Calu3 (cell line): ENCODE results near the gene KRTAP2-4. TPM values are rescaled to one million over a fixed set of nuclear protein-coding genes. Genes with fewer than 3 reads are reported as not detected.
"Not testable (repeated sequence)": the region's sequence is repeated elsewhere in the genome, so short reads cannot be mapped to it uniquely, and the experiment has no call there.

Source experiments
- Bru-seq: library from RNA; stranded (reverse); fragments of 400-500 nt; gene quantifications from one replicate; lab custom pipeline; 2021; lab: Mats Ljungman, UMichigan
- BruChase-seq, 2 experiments: library from RNA; stranded (reverse); fragments of 400-500 nt; gene quantifications; one replicate each; lab custom pipeline; 2021; lab: Mats Ljungman, UMichigan
- BruUV-seq: library from RNA; stranded (reverse); fragments of 400-500 nt; replicated peaks from 2 replicates; lab custom pipeline; 2021; lab: Mats Ljungman, UMichigan
- CTCF ChIA-PET: fragments of 300-600 bp; sonication (Branson Sonifier 250); formaldehyde crosslinking; loops from one replicate; lab custom pipeline; 2022; ENCODE audit warnings: antibody characterized with exemption; lab: Charles Lee
- DNase-seq: peaks from one replicate; pipeline ENCODE4 v3.0.0; 2022
- H3K27ac Mint-ChIP-seq: one replicate; pipeline ENCODE4 v1.8.0; 2022; ENCODE audit warnings: mixed read lengths; ENCODE audit not compliant: unreplicated experiment
- H3K27me3 Mint-ChIP-seq: one replicate; pipeline ENCODE4 v1.8.0; 2022; ENCODE audit warnings: mixed read lengths; ENCODE audit not compliant: unreplicated experiment
- H3K36me3 Mint-ChIP-seq: one replicate; pipeline ENCODE4 v1.8.0; 2022; ENCODE audit warnings: mild to moderate bottlenecking, moderate library complexity, mixed read lengths; ENCODE audit not compliant: insufficient read depth, unreplicated experiment
- H3K4me1 Mint-ChIP-seq: one replicate; pipeline ENCODE4 v1.8.0; 2022; ENCODE audit warnings: mild to moderate bottlenecking, low read depth, mixed read lengths; ENCODE audit not compliant: unreplicated experiment
- H3K4me3 Mint-ChIP-seq: one replicate; pipeline ENCODE4 v1.8.0; 2022; ENCODE audit warnings: mild to moderate bottlenecking, low read depth, moderate library complexity, mixed read lengths; ENCODE audit not compliant: unreplicated experiment
- H3K9me3 Mint-ChIP-seq: one replicate; pipeline ENCODE4 v1.8.0; 2022; ENCODE audit warnings: low read depth, mixed read lengths; ENCODE audit not compliant: unreplicated experiment
- intact Hi-C: fragments of 100-400 bp; cut with micrococcal nuclease; formaldehyde crosslinking; loops from one replicate; pipeline ENCODE4 v1.10.0; 2022; ENCODE audit not compliant: unreplicated experiment
- long read RNA-seq: library from polyadenylated mRNA; stranded (forward); transcript quantifications from one replicate; pipeline ENCODE4 v2.0.0, GENCODE V29; 2022
- total RNA-seq: library from RNA; stranded (reverse); gene quantifications from 2 replicates; pipeline ENCODE4 v1.2.3, GENCODE V29; 2022
- TF ChIP-seq, protein P1 (sequence below): fragments of 200-600 bp; IDR thresholded peaks from one replicate; pipeline ENCODE4 v1.8.0; 2022; ENCODE audit warnings: antibody characterized with exemption; ENCODE audit not compliant: unreplicated experiment

The KRTAP2-4 gene, protein sequence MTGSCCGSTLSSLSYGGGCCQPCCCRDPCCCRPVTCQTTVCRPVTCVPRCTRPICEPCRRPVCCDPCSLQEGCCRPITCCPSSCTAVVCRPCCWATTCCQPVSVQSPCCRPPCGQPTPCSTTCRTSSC
- not detected in 2 replicates for total RNA-seq
- Bru-seq, nascent RNA: not detected
- percentile 18 among the genes with signal in this experiment for BruChase-seq, experiment 1, labeled RNA remaining after a 6-hour chase
- BruChase-seq, experiment 2, labeled RNA remaining after a 2-hour chase: not detected
- long read RNA-seq: 0 reads

DNA sequence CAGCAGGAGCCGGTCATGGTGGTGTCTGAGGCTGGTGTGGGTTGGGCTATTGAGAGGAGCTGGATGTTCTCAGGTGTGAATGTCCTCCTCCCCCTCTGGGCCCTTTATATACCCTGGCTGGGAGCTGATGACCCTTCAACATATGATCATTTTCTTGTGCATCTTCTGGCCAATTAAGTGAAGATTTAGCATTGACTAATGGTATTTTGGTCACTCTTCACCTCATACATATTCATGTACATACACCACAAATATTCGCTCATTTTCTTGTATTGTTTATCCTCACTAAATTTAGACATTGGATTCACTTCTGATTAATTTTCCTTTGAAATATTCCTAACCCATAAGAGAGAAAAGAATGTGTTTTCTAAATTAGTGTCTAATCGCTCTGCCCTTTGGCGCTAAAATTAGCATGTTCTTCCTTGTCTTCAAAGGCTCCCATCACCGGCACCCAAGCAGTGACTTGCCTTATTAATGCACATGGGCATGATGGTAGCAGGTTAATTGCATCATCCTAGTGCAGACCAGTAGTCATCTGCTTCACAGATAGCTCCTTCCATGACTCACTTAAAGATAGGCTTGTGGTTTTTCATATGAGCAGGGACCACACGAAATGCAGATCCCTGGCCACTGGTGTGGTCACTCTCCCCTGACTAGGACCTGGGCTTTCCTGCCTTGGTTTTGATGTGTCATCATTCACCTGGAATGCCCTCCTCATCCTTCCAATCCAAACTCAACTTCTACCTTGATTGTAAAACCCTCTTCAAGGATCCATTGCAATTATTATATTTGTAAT is at the start of gene KRTAP2-4:
Gene KRTAP2-4 (minus strand): TSS at position 51 of the 796 bp plus-strand sequence. CDS start 34 bp downstream, at position 17.
- H3K27me3 Mint-ChIP-seq: no peaks in the 10 kb centered on the region
- H3K27ac Mint-ChIP-seq: peak within 1 kb of the TSS; percentile 25
- H3K36me3 Mint-ChIP-seq: peaks cover 4% of the 10 kb centered on the region
- intact Hi-C loops: no loop called here
- no peaks in the 10 kb centered on the region for H3K9me3 Mint-ChIP-seq
- H3K4me3 Mint-ChIP-seq: no peak within 1 kb of the TSS
- BruUV-seq: no TSS peak
- TF ChIP-seq, protein P1, sequence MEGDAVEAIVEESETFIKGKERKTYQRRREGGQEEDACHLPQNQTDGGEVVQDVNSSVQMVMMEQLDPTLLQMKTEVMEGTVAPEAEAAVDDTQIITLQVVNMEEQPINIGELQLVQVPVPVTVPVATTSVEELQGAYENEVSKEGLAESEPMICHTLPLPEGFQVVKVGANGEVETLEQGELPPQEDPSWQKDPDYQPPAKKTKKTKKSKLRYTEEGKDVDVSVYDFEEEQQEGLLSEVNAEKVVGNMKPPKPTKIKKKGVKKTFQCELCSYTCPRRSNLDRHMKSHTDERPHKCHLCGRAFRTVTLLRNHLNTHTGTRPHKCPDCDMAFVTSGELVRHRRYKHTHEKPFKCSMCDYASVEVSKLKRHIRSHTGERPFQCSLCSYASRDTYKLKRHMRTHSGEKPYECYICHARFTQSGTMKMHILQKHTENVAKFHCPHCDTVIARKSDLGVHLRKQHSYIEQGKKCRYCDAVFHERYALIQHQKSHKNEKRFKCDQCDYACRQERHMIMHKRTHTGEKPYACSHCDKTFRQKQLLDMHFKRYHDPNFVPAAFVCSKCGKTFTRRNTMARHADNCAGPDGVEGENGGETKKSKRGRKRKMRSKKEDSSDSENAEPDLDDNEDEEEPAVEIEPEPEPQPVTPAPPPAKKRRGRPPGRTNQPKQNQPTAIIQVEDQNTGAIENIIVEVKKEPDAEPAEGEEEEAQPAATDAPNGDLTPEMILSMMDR: no peak
- CTCF ChIA-PET: interaction anchor here (1.0 kb wide), 1 partner anchor 147 kb away, joined by 6 read pairs; no protein-coding TSS in a partner anchor
- DNase-seq: no peak
- peaks cover 39% of the 10 kb centered on the region for H3K4me1 Mint-ChIP-seq

DNA sequence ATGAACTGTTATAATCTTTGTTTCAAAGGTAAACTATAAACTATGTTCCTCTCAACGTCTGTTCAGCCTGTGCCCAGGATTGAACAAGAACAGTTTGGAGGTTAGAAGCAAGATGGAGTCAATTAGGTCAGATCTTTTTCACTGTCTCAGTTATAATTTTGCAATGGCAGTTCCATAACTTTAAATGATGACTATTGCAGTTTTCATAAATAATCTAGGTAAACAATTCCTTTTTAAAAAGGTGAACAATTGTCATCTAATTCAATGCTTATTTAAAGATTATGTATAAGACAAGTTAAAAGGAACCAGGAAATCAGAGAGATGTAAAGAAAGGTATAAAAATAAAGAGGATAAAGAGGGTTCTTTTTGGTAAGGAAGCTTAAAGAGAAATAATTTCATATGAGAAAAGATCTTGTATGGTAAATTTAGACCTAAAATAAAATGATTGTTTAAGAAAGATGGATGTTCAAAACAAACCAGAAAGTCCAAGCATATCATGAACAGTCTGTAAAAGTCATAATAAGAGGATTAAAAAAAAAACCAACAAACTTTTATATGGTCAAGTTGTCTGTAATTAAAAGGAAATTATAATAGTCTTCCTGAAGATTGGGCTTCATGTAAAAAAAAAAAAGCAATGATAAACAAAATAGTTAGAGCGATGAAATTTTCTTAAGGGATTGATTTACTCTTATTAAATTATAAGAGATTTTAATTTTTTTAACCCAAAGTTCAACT is 45.6 kb upstream of the KRTAP2-4 start:
- Mint-ChIP-seq H3K27ac (no peak overlapping the region), H3K4me3 (no peak overlapping the region)
- CTCF ChIA-PET: interaction anchor here (0.7 kb wide), 2 partner anchors 19 to 20 kb away, joined by 3 read pairs; no protein-coding TSS in a partner anchor

DNA sequence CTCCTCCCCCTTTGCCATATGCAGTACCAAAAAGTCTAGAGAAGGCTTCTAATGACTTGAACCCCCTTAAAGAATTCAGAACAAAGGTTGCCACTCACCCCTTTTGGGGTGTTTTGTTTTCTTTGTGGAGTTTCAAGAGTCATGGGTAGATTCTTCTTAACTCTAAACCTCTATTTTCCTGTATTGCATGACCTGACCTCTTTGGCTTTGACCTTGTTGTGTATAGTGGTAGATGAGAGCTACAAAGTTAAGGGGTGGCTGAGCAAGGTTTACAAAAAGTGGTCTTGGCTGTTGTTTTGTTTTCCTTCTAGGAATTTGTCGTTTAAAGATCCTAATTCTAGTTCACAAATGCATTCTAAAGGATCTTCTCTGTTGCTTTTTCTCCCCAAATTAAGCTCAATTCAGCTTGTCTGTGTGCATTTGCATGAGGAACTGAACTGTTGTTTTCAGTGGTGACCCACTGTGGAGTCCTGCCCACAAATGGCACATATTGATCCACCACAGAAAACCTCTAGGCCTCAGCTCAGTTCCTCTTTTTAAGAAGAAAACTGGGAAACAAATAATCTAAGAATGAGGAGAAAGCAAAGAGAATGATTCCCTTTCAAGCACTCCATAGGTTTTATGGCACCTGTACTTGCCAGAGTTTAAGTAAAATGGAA is 43.2 kb upstream of the KRTAP2-4 start:
- BruUV-seq, DNase-seq, H3K4me3 Mint-ChIP-seq, H3K27me3 Mint-ChIP-seq, H3K27ac Mint-ChIP-seq, H3K36me3 Mint-ChIP-seq, intact Hi-C loops: not testable (repeated sequence)
- CTCF ChIA-PET: interaction anchor here (0.6 kb wide), 2 partner anchors 153 to 220 kb away, joined by 3 read pairs; no protein-coding TSS in a partner anchor
- Mint-ChIP-seq H3K4me1 (peaks cover 25% of the 10 kb centered on the region), H3K9me3 (peaks cover 12% of the 10 kb centered on the region)

More for the DNA sequence above, 45.6 kb upstream of the KRTAP2-4 start:
- Mint-ChIP-seq H3K36me3 (no peaks in the 10 kb centered on the region), H3K9me3 (peaks cover 12% of the 10 kb centered on the region), H3K27me3 (no peaks in the 10 kb centered on the region), H3K4me1 (peaks cover 16% of the 10 kb centered on the region)
- no peak for DNase-seq
- TF ChIP-seq, protein P1: no peak
- BruUV-seq: no TSS peak
- intact Hi-C loops: no loop called here

DNA sequence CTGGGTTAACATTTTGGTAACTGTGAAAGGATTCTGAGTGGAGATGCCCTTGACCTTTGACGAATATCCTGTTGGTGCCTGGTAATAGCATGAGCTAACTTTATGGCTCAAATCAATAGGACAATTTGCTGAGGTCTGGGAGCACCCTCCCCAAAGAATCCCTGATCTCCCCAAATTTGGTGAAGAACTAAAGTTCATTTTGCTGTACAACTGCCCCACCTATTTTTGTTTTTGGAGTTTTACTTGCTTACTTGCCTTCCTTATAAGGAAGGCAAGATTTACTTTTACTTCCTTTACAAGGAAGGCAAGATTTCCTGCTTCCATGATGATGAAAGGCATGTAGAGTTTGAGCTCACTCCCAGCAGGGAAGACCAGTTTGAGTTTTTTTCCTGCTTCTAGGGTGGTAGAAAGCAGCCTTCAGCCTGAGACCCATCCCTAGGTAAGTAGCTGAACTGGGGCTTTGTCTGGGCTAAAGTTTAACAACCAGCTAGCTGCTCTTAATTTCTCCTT is 42.3 kb upstream of the KRTAP2-4 start:
- no peak overlapping the region for H3K4me3 Mint-ChIP-seq
- TF ChIP-seq, protein P1: no peak
- no TSS peak for BruUV-seq
- H3K27ac Mint-ChIP-seq: peak overlapping the region; percentile 22
- intact Hi-C loops: loop anchor here (1.0 kb wide), 1 partner anchor 21 kb away; no protein-coding TSS in a partner anchor
- no peaks in the 10 kb centered on the region for H3K36me3 Mint-ChIP-seq
- no peaks in the 10 kb centered on the region for H3K27me3 Mint-ChIP-seq
- CTCF ChIA-PET: interaction anchor here (0.6 kb wide), 1 partner anchor 152 kb away, joined by 3 read pairs; no protein-coding TSS in a partner anchor
- peaks cover 12% of the 10 kb centered on the region for H3K9me3 Mint-ChIP-seq
- peaks cover 33% of the 10 kb centered on the region for H3K4me1 Mint-ChIP-seq
- no peak for DNase-seq

DNA sequence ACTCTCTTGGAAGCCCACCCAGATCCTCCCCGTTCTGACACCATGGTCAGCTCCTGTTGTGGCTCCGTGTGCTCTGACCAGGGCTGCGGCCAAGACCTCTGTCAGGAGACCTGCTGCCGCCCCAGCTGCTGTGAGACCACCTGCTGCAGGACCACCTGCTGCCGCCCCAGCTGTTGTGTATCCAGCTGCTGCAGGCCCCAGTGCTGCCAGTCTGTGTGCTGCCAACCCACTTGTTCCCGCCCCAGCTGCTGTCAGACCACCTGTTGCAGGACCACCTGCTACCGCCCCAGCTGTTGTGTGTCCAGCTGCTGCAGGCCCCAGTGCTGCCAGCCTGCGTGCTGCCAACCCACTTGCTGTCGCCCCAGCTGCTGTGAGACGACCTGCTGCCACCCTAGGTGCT is 39.7 kb upstream of the KRTAP2-4 start, which contains the start of gene KRTAP4-9:
Gene KRTAP4-9 (plus strand): TSS at position 43 of the 400 bp plus-strand sequence. CDS start 0 bp downstream, at position 43.
- BruUV-seq, DNase-seq, H3K4me3 Mint-ChIP-seq, intact Hi-C loops, H3K36me3 Mint-ChIP-seq, CTCF ChIA-PET, H3K27me3 Mint-ChIP-seq, H3K9me3 Mint-ChIP-seq: not testable (repeated sequence)
- peak within 1 kb of the TSS; percentile 30 for H3K27ac Mint-ChIP-seq
- peaks cover 41% of the 10 kb centered on the region for H3K4me1 Mint-ChIP-seq

DNA sequence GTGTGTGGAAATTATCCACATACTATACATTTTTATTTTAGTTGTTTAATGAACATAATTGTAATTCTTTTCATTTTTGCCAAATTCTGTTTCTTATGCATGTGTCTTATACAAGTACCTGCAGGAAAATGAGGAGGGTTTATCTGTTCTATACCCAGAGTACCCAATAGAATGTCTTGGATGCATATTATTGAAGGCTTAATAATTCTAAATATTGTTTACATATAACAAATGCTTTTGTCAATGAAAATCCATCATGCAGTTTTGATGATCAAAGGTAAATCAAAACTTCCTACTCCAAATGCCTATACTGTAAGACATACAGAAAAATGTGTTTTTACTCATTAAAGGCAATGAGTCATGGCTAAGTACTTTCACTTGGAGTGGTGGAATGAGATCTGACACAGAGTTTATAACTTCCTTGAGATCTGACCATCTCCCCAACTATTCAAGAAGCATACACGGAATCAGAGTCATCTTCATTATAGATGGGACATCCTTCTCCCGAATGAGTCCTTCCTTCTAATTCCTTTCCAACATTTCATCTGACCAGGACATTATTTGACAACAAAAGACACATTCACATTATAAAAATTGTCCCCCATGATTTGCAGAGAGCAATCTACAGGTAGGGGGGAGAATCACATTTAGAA is 38.8 kb upstream of the KRTAP2-4 start:
- CTCF ChIA-PET, H3K27ac Mint-ChIP-seq, intact Hi-C loops, H3K36me3 Mint-ChIP-seq, H3K27me3 Mint-ChIP-seq, H3K9me3 Mint-ChIP-seq, BruUV-seq, DNase-seq, H3K4me3 Mint-ChIP-seq: not testable (repeated sequence)
- peaks cover 49% of the 10 kb centered on the region for H3K4me1 Mint-ChIP-seq
